ENCODE measurements around the gene GAD2.

Gene GAD2

GRCh38 chr10:26221541-26221940 lies 5.0 kb downstream of the GAD2 start:
- TF ChIP-seq, protein P1, sequence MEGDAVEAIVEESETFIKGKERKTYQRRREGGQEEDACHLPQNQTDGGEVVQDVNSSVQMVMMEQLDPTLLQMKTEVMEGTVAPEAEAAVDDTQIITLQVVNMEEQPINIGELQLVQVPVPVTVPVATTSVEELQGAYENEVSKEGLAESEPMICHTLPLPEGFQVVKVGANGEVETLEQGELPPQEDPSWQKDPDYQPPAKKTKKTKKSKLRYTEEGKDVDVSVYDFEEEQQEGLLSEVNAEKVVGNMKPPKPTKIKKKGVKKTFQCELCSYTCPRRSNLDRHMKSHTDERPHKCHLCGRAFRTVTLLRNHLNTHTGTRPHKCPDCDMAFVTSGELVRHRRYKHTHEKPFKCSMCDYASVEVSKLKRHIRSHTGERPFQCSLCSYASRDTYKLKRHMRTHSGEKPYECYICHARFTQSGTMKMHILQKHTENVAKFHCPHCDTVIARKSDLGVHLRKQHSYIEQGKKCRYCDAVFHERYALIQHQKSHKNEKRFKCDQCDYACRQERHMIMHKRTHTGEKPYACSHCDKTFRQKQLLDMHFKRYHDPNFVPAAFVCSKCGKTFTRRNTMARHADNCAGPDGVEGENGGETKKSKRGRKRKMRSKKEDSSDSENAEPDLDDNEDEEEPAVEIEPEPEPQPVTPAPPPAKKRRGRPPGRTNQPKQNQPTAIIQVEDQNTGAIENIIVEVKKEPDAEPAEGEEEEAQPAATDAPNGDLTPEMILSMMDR (IDR thresholded peaks at IDR 0.05; ENCODE audit: extremely low read depth, missing control alignments) = no peak
- DNase-seq (ENCODE audit: low spot score) = no peak

DNA sequence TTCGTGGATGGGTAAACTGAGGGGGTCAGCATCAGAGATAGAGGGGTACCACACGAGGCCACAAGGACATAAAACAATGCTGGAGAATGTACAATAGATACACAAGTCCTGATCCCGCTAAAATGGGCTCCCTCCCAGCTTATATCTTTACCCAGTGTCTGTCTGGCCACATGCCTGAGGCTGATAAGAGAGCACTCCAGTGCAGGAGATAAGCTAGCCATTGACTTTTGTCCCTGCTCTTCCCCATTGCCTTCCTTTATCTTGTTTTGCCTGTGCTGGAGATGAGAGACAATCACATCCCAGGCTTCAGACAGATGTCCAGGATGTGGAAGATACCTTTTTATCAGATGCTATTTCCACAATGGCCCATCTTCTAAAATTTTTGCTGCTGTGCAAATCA lies 6.0 kb downstream of the GAD2 start:
- TF ChIP-seq, protein P1 (IDR thresholded peaks at IDR 0.05; ENCODE audit: extremely low read depth, missing control alignments) = no peak
- no peak for DNase-seq (ENCODE audit: low spot score)

DNA sequence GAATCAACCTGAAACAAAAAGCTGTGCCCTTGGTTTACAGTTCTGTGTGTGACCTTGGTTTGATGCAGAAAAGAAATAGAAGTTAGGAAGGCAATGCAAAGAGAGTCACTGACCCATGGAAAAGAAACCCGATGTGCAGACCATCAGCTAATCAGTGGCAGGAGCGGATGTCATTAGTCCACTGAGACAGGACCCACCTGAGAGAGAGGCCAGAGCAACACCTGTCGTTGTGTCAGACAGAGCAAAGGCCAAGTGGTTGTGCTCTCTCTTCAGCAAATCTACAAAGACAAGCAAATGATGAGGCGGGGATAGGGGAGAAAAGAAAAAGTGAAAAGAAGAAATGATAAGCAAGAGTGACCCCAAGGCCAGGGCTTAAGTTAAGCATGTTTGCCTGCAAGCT lies 8.7 kb downstream of the GAD2 start:
- DNase-seq (ENCODE audit: low spot score) = no peak
- TF ChIP-seq, protein P1 (IDR thresholded peaks at IDR 0.05; ENCODE audit: extremely low read depth, missing control alignments) = no peak

DNA sequence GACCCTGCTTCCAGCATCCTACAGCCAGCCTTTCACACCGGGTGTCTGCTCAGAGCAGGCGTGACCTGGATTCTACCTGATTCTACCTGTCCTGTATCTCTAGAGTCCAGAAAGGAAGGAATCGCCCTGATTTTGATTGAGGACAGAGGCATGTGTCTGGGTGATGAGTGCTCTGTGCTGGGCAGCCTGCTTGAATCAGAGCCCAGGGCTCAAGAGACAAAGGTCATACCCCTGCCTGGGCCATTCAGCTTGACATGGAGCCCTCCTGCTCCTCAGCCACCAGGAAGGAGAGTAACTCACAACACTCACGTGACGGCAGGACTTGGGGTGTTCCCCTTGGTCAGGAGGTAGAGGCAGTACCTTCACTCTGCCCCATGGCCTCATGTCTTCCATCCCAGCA lies 11.2 kb downstream of the GAD2 start:
- TF ChIP-seq, protein P1 (IDR thresholded peaks at IDR 0.05; ENCODE audit: extremely low read depth, missing control alignments) = no peak
- no peak for DNase-seq (ENCODE audit: low spot score)

GRCh38 chr10:26232174-26232573 lies 15.6 kb downstream of the GAD2 start:
- TF ChIP-seq, protein P1 (IDR thresholded peaks at IDR 0.05; ENCODE audit: extremely low read depth, missing control alignments) = no peak
- no peak for DNase-seq (ENCODE audit: low spot score)

DNA sequence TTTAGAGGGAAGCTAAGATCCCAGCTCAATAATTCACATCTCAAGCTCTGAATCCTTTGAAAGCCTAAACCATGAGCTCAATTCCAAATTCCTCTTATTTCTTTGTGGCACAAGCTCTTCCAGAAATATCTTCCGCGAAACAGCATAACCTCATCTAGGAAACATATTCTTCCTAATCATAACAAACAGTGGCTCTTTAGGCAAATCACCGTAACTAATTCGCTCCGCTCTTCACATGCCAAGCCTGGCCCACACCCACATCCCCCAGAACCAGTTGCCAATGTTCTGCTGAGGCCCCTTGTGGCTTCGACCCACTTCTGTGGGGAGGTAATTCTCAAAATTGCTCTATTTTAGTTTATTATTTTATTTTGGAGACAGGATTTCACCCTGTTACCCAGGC lies 19.2 kb downstream of the GAD2 start:
- TF ChIP-seq, protein P1 (IDR thresholded peaks at IDR 0.05; ENCODE audit: extremely low read depth, missing control alignments) = no peak
- DNase-seq (ENCODE audit: low spot score) = no peak

DNA sequence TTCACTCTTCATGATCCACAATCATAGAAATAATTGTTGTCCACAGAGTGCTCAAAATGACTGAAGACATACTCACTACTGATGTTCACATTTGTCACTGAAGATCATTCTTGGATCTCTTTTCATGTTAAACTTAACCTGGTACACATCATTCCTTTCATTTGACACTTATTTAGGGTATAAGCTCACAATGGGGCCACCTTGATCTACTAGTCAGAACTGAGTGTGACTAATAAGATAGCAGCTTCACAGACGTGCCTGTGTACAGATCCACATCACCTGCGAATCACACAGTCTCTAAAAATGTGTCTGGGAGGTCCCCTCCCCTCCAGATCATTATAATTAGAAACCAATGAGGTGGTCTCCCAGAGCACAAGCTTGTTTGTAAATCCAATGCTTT lies 21.8 kb downstream of the GAD2 start:
- DNase-seq (ENCODE audit: low spot score) = no peak
- TF ChIP-seq, protein P1 (IDR thresholded peaks at IDR 0.05; ENCODE audit: extremely low read depth, missing control alignments) = no peak
